ENCODE measurements around the gene LRRFIP1.

Gene LRRFIP1

DNA sequence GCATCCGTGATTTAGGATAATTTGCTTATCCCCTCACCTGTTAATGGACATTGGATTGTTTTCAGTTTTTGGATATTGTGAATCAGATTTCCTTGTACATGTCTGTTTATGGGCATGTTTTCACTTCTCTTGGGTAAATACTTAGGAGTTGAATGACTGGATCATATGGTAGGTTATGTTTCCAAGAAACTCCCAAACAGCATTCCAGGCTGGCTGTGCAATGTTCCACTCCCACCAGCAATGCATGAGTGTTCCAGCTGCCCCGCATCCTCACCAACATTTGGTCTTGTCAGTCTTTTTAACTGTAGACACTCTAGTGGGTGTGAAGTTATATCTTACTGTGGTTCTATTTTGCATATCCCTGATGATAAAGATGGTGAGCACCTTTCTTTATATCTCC is 8.9 kb upstream of the LRRFIP1 start:
- DNase-seq = no peak

DNA sequence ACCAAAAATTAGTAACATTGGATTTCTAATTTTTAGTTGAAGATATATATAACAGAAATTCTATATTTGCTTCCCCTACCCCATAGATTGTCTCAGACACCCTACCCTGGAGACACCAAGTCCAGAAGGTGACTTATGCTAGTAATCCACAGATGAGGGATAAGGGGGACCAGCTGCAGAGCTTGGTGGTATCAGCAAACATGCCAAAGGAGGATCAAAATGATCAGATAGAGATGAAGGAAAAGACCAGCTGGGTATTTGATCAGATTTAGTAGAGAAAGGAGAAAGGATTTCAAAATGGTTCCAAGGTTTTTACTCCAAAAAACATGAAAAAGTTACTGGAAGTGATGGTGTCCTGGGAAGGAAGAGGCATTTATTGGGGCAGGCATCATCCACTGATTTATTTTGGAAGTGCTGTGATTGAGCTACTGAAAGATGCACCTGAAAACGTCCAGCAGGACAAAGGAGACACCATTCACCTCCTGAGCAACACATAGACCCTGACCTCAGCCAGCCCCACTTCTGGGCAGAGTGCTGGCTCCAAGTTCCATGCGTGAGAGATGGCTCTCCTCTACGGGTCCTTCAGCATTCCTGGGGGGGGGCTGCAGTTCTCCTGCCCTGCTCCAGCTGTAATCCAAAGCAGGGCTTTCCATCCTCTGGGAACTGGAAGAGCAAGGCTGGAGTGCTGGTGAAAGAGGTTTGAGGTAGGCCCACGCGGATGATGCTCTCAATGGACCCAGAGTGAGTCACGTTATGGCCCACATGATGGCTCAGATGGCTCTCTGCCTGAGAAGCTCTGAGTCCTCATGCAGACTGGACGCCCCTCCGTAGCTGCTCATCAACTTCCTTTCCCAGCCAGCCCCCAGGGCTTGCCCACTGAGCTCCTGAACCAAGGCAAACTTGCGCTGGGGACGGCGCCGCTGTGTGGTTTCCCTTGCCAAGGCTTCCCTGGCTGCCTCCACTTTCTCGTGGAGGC is 3.7 kb upstream of the LRRFIP1 start:
- no peak for DNase-seq

DNA sequence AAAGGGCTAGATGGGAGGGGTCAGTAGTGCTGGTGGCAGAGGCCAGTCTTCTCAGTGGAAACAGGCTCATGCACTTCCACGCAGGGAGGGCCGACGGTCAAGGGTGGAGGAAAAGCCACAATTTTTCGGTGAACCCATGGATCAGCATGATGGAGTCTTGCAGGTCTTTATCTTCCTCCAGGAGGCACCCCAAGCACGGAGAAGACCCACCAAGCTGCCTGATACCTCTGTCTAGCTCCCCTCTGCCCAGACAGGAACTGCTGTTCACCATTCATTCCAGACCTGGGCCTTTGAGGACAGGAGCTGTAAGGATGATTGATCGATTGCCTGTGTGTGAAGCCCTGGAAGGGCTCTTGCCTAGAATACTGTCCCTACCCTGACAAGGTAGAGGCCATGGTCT is 2.8 kb upstream of the LRRFIP1 start:
- DNase-seq = no peak

DNA sequence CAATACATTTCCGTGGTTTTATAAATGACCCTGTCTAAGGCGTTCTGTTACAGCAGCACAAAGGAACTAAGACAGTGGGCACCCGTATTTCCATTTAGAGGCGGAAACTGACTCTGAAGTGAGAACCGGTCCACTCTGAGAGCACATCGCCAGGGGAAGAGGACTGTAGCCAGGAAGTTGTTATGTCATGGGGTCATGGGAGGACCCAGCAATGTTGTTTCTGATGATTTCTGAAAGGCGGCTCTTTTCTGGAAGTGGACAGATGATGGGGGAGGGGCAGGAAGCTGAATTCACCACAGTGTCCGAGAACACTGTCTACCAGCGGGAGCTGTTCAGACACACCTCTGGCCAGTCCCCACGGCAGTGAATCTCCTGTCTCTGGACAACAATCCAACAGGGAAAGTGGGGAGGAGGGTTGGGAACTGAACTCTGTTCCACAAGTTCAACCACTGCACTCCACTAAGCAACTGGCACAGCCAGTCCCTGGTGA is 2.1 kb upstream of the LRRFIP1 start:
- no peak for DNase-seq

DNA sequence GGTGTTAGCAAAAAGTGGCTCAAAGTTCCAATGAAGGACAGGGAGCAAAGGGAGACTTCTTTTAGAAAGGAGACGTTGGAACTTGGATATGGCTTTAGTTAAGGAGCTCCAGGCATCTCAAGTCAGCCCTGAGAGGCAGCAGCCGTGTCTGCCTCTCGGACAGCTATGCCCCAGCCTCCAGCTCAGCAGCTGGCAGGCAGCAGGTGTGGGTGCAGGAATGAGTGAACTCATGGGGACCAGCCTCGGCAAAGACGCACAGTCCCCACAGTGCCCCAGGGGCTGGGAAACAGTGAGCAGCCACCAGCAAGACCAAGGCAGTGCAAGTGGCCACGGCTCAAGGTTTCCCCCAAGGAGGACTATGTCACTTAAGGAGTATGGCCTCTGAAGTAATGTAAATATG is 1.6 kb upstream of the LRRFIP1 start:
- DNase-seq = no peak

DNA sequence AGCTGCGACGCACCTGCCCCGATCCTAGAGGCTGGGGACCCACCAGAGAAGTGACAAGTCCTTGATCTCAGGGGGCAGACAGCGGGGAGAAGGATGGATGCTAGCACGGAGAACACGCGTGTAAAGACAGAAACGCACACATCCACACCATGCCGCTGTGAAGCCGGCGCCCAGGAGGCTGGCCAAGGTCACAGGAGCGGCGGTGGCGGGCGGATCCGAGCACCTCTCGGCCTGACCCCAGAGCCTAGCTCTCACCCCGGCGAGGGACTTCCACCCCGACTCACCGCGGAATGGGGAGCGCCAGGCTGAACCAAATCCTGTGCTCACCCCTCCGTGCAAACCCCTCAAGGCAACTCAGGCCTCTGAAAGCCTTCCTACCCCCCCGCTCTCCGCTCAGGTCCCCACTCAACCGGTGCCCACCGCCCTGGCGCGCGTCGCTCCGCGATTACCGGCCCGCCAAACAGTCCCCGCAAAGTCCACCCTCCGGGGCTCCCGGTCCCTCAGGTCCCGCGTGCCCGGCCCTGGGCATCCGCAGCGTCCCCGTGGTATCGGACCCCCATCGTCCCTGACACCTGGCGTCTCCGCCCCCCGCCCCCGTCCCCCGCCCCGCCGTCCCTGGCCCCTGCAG is 460 bp upstream of the LRRFIP1 start:
- DNase-seq = no peak

DNA sequence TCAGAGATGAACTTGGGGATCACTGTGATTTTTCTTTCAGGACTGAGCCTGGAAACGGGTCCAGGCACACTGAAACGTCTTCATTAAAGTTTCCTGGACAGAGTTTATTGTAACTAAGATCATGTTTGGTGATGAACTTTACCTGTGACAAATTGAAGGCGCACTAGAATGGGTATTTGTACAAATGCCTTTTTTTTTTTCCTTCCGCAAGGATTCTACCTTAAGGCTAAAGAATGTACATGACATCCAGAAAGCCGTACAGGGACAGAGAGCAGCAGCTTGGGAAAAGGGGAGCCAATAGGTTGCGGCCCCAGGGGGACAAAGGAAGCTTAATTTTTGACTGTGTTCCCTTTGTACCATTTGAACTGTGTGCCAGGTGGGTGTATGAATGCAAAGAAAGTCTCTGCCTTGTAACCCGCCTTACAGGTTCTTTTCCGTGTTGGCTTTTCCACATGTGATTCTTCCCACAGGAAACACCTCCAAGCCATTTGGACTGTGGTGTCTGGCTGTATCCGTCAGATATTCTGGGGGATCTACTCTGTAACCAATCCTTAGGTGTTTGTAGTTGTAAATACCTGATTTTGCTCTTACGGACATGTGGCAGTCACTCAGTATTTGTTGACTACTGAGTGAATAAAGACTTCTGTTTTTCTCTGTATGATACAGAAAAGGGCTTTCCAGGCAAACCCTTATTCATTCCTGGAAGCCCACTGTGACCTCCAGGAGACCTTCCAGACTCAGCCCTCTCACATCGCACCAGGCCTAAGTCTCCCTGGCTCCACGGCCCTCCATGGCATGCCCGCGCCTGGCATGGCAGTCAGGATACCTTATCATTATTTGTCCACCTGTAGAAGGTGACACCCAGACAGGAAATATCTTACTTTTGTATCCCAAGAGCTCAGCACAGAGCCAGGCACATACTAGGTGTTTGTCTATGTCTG is 1.1 kb downstream of the LRRFIP1 start:
- no peak for DNase-seq

DNA sequence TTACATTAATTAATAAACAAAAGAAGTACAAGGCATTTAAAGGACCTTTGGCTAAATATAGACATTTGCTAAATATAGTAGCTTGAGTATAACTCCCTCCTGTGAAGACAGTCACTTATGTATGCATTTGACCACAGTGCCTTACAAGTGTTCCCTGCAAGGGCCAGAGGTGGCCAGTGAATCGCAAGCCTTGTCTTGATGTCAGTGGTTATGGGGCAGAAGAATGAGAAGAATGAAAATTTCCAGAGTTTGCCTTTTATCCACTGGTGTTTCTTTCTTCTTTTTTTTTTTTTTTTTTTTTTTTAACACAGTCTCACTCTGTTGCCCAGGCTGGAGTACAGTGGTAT is 1.8 kb downstream of the LRRFIP1 start:
- DNase-seq = no peak

DNA sequence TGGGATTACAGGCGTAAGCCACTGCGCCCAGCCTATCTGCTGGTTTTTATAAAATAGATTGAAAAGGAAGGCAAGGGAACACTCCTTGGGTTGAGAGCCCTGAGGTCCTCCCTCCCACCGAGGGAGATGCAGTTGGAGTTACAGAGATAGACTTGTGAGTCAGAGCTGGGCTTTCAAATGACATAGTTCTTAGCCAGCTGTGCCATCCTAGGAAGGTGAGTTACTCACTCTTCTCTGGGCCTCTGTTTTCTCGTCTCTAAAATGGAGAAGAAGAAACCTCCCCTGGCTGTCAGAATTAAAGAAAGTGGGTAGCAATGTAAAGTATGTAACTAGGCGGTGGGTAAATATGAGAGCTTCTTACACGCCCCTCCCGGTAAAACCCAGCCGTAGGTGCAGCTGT is 2.4 kb downstream of the LRRFIP1 start:
- no peak for DNase-seq

DNA sequence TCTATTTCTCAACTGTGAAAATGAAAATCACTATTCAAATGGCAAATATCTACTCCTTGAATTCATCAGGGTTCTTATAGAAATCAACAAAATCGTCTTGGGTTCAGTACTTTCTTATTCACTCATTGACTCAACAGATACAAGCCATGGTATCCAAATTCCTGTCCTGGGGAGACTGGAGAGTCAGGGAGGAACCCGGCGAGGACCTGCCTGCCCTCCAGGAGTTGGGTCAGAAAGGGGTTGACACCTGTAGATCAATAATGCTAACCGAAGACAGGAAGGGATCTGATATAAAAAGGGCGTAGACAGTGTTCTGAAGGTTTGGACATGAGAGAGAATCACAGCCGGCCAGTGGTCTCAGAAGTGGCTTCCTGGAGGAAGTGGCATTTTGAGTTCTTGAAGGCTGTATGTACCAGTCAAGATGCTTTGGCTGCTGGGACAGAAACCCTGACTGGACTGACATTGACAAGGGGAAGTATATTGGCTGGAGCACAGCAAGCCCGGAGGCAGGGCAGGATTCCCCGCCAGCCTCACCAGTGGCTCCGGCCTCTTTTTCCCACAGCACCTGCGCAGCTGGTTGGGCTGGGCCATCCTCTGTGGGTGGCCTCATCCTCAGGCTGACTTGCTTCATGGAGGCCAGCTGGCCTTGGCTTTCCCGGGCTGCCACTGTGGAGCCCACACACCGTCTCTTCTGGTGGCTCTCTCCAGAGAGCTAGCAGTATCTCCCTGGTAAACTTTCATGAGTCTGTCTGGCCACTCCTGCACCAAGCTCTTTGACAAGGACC is 3.0 kb downstream of the LRRFIP1 start:
- DNase-seq = no peak

DNA sequence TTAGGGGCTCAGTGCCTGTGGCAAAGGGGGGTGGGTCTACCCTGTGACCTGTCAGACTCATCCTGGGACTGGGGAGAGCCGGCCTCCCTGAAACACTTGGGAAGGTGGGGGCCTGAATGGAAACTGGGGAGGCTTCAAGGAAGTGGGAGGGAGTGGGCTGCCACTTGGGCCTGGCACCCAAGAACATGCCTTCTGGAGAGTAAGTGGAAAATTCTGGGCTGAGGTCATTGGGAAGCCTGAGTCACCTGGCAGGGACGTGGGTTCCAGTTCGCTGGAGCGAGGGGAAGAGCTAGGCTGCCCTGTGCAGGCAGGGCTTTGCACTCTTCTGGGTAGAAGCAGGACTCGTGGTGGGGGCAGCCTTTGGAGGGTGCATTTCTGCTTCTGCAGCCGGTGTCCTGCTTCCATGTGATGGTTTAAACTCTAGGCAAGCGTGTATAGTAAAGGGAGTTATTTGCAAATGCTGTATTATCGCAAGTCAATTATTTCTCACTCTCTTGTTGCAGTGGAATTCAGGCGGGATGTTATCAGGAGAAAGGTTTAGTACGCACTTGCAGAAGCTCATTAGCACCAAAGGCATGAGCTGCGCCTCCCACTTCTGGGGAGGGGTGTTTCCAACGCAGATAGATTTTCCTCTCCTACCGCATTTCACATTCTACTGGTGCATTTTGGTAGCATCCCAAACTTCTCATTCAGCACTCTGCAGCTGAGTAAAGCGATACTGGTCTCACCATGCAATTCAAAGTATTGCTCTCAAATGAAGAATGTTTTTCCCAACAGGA is 3.8 kb downstream of the LRRFIP1 start:
- DNase-seq = no peak

DNA sequence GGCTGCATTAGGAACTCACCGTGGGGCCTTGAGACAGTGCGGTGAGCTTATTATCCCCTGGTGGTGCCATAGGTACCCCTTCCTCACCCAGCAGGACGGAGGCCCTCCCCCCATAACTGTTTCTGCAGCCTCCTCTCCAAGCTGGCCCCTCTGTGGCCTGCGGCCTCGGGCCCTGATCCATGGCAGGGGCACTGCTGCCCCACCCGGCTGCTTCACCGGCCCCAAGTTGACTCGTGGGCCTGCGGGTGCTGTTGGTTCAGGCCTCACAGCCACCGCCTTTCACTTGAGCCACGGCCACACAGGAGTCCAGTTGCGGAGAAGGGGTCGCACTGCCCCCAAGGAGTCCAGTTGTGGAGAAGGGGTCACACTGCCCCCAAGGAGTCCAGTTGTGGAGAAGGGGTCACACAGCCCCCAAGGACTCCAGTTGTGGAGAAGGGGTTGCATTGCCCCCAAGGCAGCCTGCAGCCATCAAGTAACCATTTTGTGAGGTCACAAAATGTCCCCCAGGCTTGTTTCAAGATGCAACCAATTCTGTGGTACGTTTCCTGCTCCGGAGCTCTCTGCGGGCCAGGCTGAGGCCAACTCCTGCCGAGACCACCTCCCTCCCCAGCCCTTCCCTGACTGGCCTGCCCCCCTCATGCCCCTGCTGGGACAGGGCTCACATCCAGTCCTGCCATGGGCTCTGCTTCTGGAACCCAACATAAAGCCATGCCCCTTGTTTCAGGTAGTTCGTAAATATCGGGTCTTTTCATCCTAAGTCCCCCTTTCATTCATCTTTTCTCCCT is 4.6 kb downstream of the LRRFIP1 start:
- no peak for DNase-seq

DNA sequence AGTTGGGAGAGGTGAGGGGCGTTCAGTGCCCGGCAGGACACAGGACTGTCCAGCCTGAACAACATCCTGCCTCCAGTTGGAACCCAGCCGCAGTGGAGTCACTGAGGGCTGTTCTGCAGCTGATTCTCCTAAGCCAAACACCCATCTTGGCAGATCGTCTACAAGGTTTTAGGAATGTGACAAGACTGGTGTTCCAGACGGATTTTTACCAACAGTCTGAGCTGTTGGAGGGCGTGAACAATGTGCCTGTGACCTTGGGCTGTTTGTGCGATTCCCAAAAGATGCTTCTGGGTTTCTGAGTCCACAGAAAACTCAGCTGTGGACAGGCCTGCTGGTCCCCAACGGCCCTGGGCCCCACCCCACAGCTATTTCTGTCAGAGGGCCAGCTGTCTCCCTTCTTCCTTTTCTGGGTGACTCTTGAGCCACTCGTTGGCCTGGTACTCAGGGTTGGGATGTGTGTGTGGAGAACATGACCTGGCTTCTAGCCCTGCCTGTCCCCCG is 5.7 kb downstream of the LRRFIP1 start:
- no peak for DNase-seq

DNA sequence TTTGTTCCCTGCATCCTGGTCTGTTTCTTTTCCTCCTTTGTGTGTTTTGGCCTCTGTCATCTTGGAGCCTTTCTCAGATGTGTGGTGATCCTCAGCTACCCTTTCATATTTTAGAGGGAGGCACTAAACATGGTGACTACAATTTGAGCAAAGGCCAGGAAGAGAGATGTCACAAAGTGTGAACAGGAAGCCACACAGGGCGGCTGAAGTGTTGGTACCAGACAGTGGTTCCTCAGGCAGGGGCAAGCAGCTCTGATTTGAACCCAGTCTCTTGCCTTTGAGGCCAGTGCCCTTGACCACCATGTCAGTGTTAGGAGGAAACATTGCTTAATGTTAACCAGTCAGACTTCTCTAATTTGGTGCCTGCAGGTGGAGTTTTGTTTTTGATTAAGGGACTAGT is 9.2 kb downstream of the LRRFIP1 start:
- DNase-seq = no peak

DNA sequence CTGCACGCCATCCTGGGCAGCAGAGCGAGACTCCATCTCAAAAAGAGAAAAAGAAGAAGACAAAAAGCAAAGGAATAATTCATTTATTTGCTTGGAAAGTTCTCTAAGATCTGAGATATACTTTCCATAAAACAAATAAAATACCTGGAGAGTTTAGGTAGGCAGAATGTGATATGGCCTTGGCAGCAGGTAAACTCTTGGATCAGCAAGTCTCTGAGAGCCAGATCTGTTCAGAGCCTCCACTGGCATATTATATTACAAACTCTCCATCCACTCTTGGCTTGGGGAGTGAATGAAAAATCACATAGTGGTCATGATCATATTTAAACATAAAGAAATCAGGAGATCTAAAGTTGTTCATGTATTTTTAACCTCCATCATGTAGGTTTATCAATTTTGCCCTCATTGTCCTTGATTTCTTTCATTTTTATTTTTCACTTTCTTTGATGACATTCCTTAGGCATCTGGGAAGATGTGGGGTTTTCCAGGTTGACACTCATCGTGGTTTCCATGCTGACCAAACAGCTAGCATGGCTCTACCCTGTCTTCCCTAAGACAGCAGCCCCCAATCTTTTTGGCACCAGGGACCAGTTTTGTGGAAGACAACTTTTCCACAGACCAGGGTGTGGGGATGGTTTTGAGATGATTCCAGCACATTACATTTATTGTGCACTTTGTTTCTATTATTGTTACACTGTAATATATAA is 10.2 kb downstream of the LRRFIP1 start:
- no peak for DNase-seq

DNA sequence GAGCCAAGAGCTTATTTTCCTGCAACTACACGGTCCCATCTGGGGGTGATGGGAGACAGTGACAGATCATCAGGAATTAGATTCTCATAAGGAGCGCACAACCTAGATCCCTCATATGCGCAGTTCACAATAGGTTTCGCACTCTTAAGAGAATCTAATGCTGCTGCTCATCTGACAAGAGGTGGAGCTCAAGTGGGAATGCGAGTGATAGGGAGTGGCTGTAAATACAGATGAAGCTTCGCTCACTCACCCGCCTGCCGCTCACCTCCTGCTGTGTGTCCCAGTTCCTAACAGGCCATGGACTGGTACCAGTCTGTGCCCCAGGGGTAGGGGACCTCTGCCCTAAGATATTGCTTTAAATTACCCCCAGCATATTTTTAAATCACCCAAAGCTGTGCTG is 10.8 kb downstream of the LRRFIP1 start:
- no peak for DNase-seq

DNA sequence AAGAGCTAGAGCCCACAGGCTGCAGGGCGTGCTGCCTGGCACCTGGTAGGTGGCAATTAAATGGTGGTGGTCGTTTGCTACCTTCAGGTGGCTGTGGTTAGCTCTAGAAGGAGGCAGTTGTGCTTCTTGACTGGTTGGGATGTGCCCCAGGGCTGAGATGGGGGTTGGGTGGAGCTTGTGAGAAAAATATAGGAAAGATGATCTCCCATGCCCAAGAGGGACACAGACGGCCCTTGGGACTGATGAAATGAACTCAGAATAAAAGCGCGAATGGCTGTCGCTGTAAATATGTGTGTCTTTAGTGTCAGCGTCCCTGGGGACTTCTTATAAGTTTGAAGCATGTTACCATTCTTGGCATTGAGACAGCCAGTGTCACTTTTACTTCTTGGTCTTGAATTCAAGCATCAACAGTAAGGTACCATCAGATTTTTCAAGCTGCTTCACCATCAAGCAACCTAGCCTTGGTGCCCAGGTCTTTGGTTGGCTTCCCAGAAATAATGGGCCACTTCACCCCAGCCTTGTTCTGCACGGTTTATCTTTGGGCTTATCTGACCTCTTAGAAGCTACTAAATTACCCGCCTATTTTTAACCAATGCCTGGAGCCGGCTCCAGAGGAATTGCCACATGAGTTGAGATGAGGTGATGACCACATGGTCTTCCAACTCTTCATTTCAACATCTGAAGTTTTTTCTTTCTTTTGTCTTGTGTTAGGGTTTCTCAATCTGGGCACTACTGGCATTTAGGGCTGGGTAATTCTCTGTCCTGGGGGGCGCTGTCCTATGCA is 11.9 kb downstream of the LRRFIP1 start:
- DNase-seq = no peak

DNA sequence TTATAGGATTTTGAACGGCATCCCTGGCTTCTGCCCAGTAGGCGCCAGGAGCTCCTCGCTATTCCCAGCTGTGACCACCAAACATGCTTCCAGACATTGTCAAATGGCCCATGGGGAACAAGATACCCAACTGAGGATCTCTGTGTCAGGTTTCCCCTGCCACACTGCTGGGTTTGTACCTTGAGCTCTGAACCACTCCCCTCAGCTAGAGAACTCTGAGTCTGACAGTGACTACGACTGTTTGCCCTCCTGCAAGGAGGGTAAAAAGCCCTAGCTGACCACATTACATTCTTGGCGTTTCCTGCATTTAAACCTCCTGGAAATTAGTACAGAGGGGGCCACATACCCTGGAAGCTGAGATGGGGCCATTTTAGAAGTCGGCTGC is 12.4 kb downstream of the LRRFIP1 start:
- no peak for DNase-seq

DNA sequence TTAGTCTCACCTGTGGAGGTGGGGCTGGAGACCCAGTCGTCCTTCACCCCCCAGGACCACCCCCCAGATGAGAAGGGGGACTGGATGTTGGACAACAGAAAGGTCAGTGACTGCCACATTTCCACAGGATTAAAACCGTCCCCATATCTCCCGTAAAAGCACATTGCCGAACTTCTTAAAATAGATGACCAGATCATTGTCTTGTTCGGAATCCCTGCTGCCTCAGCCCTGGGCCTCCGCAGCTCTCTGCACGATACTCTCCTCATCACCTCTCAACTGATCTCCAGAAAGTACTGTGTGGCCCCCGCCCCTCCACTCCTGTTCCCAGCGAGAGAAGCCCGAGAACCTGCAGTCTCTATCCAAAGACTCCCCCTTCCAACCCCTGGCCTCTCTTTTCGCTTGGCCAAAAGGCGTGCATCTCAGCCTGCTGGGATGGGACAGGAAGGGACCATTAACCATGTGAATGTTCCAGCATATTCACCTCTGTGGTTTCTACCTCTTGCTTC is 13.2 kb downstream of the LRRFIP1 start:
- no peak for DNase-seq
